Measurements from ENCODE around the gene AVEN.

AVEN gene

GRCh38 chr15:33987444-33987843 is 51.6 kb downstream of the AVEN start:
- peak in 1 of 51 donors; percentile 9 for DNase-seq

- no peak for DNase-seq
These were observed 53.3 kb downstream of the AVEN start for GRCh38 chr15:33985751-33986150.

GRCh38 chr15:33985287-33985686 is 53.7 kb downstream of the AVEN start:
- peak in 2 of 51 donors; percentile 6 to 49 for DNase-seq

GRCh38 chr15:33982516-33982915 is 56.5 kb downstream of the AVEN start:
- DNase-seq, result no peak

- no peak for DNase-seq
These were observed 58.8 kb downstream of the AVEN start for GRCh38 chr15:33980159-33980558.

- DNase-seq, result no peak
These were observed 63.9 kb downstream of the AVEN start for GRCh38 chr15:33975022-33975565.

- no peak for DNase-seq
These were observed 67.2 kb downstream of the AVEN start for GRCh38 chr15:33971811-33972210.

GRCh38 chr15:33968821-33969220 is 70.2 kb downstream of the AVEN start:
- no peak for DNase-seq

GRCh38 chr15:33968224-33968623 is 70.8 kb downstream of the AVEN start, which contains the start of gene CHRM5:
CHRM5 (plus strand) TSS chr15:33968497; CDS start chr15:34062718, 94,221 bp downstream.
- no peak for DNase-seq

GRCh38 chr15:33964665-33965040 is 74.4 kb downstream of the AVEN start:
- DNase-seq, result no peak

GRCh38 chr15:33963831-33964664 is 75.0 kb downstream of the AVEN start:
- DNase-seq, result peak in 1 of 51 donors; percentile 18

- DNase-seq, result no peak
These were observed 78.5 kb downstream of the AVEN start for GRCh38 chr15:33960549-33960935.

- peak in 1 of 51 donors; percentile 10 for DNase-seq
These were observed 79.0 kb downstream of the AVEN start for GRCh38 chr15:33959844-33960548.

- no peak for DNase-seq
These were observed 82.6 kb downstream of the AVEN start for GRCh38 chr15:33956397-33956796.

- no peak for DNase-seq
These were observed 83.1 kb downstream of the AVEN start for GRCh38 chr15:33955945-33956344.

- no peak for DNase-seq
These were observed 92.9 kb downstream of the AVEN start for GRCh38 chr15:33946152-33946551.

GRCh38 chr15:33941279-33942063 is 97.5 kb downstream of the AVEN start:
- DNase-seq, result no peak

- no peak for DNase-seq
These were observed 104.1 kb downstream of the AVEN start for GRCh38 chr15:33934921-33935320.

- no peak for DNase-seq
These were observed 104.6 kb downstream of the AVEN start for GRCh38 chr15:33934396-33934795.

GRCh38 chr15:33932734-33933133 is 106.3 kb downstream of the AVEN start:
- DNase-seq, result no peak

GRCh38 chr15:33926260-33926659 is 112.7 kb downstream of the AVEN start:
- no peak for DNase-seq

- no peak for DNase-seq
These were observed 115.6 kb downstream of the AVEN start for GRCh38 chr15:33923446-33923845.
